ENCODE measurements around the gene TMEM273. TPM values are rescaled to one million over a fixed set of nuclear protein-coding genes. Genes with fewer than 3 reads are reported as not detected.
"Not testable (repeated sequence)": the region's sequence is repeated elsewhere in the genome, so short reads cannot be mapped to it uniquely, and the experiment has no call there.

The TMEM273 gene
- total RNA-seq, 1 donor = not detected

GRCh38 chr10:49202266-49202665 is 14.1 kb upstream of the TMEM273 start:
- Histone ChIP-seq H4K20me1 (ENCODE audit: insufficient read depth, low read length) (no peaks in the 10 kb centered on the region), H3K36me3 (ENCODE audit: insufficient read depth, low read length) (no peaks in the 10 kb centered on the region), H3K4me1 (ENCODE audit: insufficient read depth, low read length) (no peaks in the 10 kb centered on the region), H3K9me3 (ENCODE audit: low read depth, low read length) (no peaks in the 10 kb centered on the region), H3K4me2 (ENCODE audit: insufficient read depth, low read length) (no peak overlapping the region), H2AFZ (ENCODE audit: low read length) (no peak overlapping the region), H3K4me3 (ENCODE audit: insufficient read depth, low read length) (no peak overlapping the region), H3K27me3 (ENCODE audit: insufficient read depth, low read length) (peaks cover 38% of the 10 kb centered on the region), H3K27ac (ENCODE audit: low read depth, low read length) (no peak overlapping the region), H3K79me2 (ENCODE audit: insufficient read depth, low read length) (no peaks in the 10 kb centered on the region)
- no peak for DNase-seq (ENCODE audit: insufficient read length, low spot score, missing footprints)
- no peak for TF ChIP-seq CTCF (IDR thresholded peaks at IDR 0.05; ENCODE audit: extremely low read depth, low read depth, low read length)

DNA sequence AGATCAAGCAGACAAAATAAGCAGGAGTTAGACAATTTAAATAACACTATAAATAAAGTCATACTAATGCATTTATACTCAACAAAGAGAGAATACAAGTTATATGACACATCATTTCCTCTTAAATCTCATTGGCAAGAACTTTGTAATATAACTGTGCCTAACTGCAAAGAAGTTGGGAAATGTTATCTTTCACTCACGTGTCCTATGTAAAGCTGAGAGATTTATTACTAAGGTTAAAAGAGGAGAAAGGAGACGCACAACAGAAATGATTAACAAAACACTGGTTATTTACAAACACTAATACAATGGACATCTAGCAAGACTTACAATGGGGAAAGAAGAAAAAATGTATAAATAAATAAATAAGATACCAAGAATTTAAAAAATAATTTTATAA is 12.7 kb upstream of the TMEM273 start:
- H3K4me2 ChIP-seq (ENCODE audit: insufficient read depth, low read length) = no peak overlapping the region
- no peak for TF ChIP-seq CTCF (IDR thresholded peaks at IDR 0.05; ENCODE audit: extremely low read depth, low read depth, low read length)
- no peak for DNase-seq (ENCODE audit: insufficient read length, low spot score, missing footprints)

DNA sequence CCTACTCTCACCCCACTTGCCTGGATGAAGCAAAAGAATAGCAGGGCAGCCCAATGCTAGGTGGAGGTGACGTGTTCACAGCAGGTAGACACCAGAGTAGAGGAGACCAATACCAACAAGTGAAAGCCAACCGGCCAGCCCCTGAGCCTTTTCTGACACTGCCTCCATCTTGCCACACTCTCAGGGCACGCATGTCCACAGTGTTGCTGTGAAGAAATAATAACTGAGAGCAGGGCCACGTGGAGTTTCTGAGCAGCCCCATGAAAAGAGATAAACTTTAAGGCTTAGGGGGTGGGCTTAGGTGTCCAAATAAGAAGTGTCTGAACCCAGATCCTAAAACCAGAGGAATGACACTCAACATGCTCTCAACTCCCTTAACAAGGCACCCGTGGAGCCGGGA is 9.0 kb upstream of the TMEM273 start:
- Histone ChIP-seq H3K27me3 (ENCODE audit: insufficient read depth, low read length) (peaks cover 6% of the 10 kb centered on the region), H3K4me2 (ENCODE audit: insufficient read depth, low read length) (no peak overlapping the region), H3K4me3 (ENCODE audit: insufficient read depth, low read length) (no peak overlapping the region), H3K79me2 (ENCODE audit: insufficient read depth, low read length) (no peaks in the 10 kb centered on the region), H4K20me1 (ENCODE audit: insufficient read depth, low read length) (no peaks in the 10 kb centered on the region), H2AFZ (ENCODE audit: low read length) (no peak overlapping the region), H3K36me3 (ENCODE audit: insufficient read depth, low read length) (no peaks in the 10 kb centered on the region), H3K9me3 (ENCODE audit: low read depth, low read length) (no peaks in the 10 kb centered on the region), H3K4me1 (ENCODE audit: insufficient read depth, low read length) (no peaks in the 10 kb centered on the region), H3K27ac (ENCODE audit: low read depth, low read length) (no peak overlapping the region)
- DNase-seq (ENCODE audit: insufficient read length, low spot score, missing footprints) = no peak
- no peak for TF ChIP-seq CTCF (IDR thresholded peaks at IDR 0.05; ENCODE audit: extremely low read depth, low read depth, low read length)

More for the DNA sequence above, 12.7 kb upstream of the TMEM273 start:
- no peaks in the 10 kb centered on the region for H3K9me3 ChIP-seq (ENCODE audit: low read depth, low read length)
- no peak overlapping the region for H3K27ac ChIP-seq (ENCODE audit: low read depth, low read length)
- H3K4me3 ChIP-seq (ENCODE audit: insufficient read depth, low read length) = no peak overlapping the region
- H3K27me3 ChIP-seq (ENCODE audit: insufficient read depth, low read length) = peaks cover 27% of the 10 kb centered on the region
- no peaks in the 10 kb centered on the region for H3K36me3 ChIP-seq (ENCODE audit: insufficient read depth, low read length)
- no peaks in the 10 kb centered on the region for H3K79me2 ChIP-seq (ENCODE audit: insufficient read depth, low read length)
- H2AFZ ChIP-seq (ENCODE audit: low read length) = no peak overlapping the region
- no peaks in the 10 kb centered on the region for H4K20me1 ChIP-seq (ENCODE audit: insufficient read depth, low read length)
- no peaks in the 10 kb centered on the region for H3K4me1 ChIP-seq (ENCODE audit: insufficient read depth, low read length)

- H3K27ac ChIP-seq (ENCODE audit: low read depth, low read length); H3K36me3 ChIP-seq (ENCODE audit: insufficient read depth, low read length); H3K9me3 ChIP-seq (ENCODE audit: low read depth, low read length); H4K20me1 ChIP-seq (ENCODE audit: insufficient read depth, low read length); H2AFZ ChIP-seq (ENCODE audit: low read length); DNase-seq (ENCODE audit: insufficient read length, low spot score, missing footprints); H3K4me2 ChIP-seq (ENCODE audit: insufficient read depth, low read length); H3K4me1 ChIP-seq (ENCODE audit: insufficient read depth, low read length); H3K27me3 ChIP-seq (ENCODE audit: insufficient read depth, low read length); H3K4me3 ChIP-seq (ENCODE audit: insufficient read depth, low read length); H3K79me2 ChIP-seq (ENCODE audit: insufficient read depth, low read length): not testable (repeated sequence)
These were observed 7.7 kb upstream of the TMEM273 start for GRCh38 chr10:49195864-49196263.
